Neural crest cell (in vitro differentiated cells): ENCODE results near the gene GMPR. TPM values are rescaled to one million over a fixed set of nuclear protein-coding genes. Genes with fewer than 3 reads are reported as not detected.

ENCODE experiments used
- DNase-seq: peaks from one replicate; pipeline ENCODE4 v3.0.0; 2021; ENCODE audit warnings: low read depth, mixed read lengths, low spot score
- H3K27ac Mint-ChIP-seq: one replicate; pipeline ENCODE4 v1.8.0; 2021; ENCODE audit warnings: mild to moderate bottlenecking, mixed read lengths; ENCODE audit not compliant: unreplicated experiment
- H3K27me3 Mint-ChIP-seq: 2 replicates; pipeline ENCODE4 v1.8.0; 2021; ENCODE audit warnings: low read depth, mild to moderate bottlenecking, mixed read lengths
- H3K36me3 Mint-ChIP-seq: 2 replicates; pipeline ENCODE4 v1.8.0; 2021; ENCODE audit warnings: low read depth, mild to moderate bottlenecking, mixed read lengths
- H3K4me1 Mint-ChIP-seq: 2 replicates; pipeline ENCODE4 v1.8.0; 2021; ENCODE audit warnings: mixed read lengths
- H3K4me3 Mint-ChIP-seq: one replicate; pipeline ENCODE4 v1.8.0; 2021; ENCODE audit warnings: mild to moderate bottlenecking, mixed read lengths
- H3K9me3 Mint-ChIP-seq: 2 replicates; pipeline ENCODE4 v1.8.0; 2021; ENCODE audit warnings: mixed read lengths
- total RNA-seq: library from RNA; stranded (reverse); gene quantifications from 2 replicates; pipeline ENCODE4 v1.2.1, GENCODE V29; 2021
- TF ChIP-seq, protein P1 (sequence below): fragments of 200-600 bp; sonication (generic); conservative IDR thresholded peaks from 2 replicates; pipeline ENCODE4 v1.5.0; 2021; ENCODE audit warnings: antibody characterized with exemption, mild to moderate bottlenecking

Gene GMPR
- total RNA-seq, 1 donor from 2014 or later = 0.16 TPM

DNA sequence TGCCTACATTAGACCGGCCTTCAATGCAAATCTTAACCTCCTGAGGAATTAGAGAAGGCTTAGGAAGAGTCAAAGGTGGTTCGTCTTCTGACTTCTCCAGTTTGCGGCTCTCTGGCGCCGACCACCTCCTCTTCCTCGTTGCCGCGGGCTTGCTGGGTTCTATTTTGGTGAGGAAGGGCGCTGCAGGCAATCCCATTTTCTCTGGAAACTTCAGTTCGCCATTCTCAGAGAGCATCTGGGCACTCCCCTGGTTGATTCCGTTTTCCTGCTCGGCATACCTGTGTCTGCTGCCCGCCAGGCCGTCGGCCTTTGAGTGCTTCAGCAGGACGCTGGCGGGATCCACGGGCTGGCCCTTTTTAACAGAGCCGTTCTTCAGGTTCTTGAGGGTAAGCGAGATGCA lies 67.9 kb downstream of the GMPR start:
- TF ChIP-seq, protein P1, sequence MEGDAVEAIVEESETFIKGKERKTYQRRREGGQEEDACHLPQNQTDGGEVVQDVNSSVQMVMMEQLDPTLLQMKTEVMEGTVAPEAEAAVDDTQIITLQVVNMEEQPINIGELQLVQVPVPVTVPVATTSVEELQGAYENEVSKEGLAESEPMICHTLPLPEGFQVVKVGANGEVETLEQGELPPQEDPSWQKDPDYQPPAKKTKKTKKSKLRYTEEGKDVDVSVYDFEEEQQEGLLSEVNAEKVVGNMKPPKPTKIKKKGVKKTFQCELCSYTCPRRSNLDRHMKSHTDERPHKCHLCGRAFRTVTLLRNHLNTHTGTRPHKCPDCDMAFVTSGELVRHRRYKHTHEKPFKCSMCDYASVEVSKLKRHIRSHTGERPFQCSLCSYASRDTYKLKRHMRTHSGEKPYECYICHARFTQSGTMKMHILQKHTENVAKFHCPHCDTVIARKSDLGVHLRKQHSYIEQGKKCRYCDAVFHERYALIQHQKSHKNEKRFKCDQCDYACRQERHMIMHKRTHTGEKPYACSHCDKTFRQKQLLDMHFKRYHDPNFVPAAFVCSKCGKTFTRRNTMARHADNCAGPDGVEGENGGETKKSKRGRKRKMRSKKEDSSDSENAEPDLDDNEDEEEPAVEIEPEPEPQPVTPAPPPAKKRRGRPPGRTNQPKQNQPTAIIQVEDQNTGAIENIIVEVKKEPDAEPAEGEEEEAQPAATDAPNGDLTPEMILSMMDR = no peak
- Mint-ChIP-seq H3K27ac (no peak overlapping the region), H3K4me1 (peaks cover 10% of the 10 kb centered on the region), H3K36me3 (no peaks in the 10 kb centered on the region), H3K27me3 (peaks cover 44% of the 10 kb centered on the region), H3K4me3 (no peak overlapping the region), H3K9me3 (no peaks in the 10 kb centered on the region)
- no peak for DNase-seq

DNA sequence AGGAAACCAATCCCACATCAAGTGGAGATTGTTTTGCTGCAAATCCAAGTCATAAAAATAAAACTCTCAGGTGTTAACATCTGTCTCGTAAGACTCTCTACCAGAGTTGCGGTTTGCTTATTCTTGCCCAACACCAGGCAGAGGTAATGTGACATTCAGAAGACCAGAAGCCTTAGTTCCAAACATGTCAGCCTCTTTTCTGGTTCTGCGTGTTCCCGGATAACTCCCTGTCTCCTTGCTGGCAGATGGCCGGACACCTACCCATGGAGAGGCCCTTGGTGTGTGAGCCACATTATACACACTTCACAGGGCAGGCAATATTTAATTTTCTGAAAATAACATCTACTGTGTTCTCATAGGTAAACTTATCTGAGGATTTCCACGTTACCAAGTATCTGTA lies 73.4 kb downstream of the GMPR start:
- TF ChIP-seq, protein P1 = no peak
- DNase-seq = no peak
- no peaks in the 10 kb centered on the region for H3K36me3 Mint-ChIP-seq
- H3K27me3 Mint-ChIP-seq = no peaks in the 10 kb centered on the region
- no peak overlapping the region for H3K27ac Mint-ChIP-seq
- no peaks in the 10 kb centered on the region for H3K9me3 Mint-ChIP-seq
- H3K4me3 Mint-ChIP-seq = no peak overlapping the region
- no peaks in the 10 kb centered on the region for H3K4me1 Mint-ChIP-seq

DNA sequence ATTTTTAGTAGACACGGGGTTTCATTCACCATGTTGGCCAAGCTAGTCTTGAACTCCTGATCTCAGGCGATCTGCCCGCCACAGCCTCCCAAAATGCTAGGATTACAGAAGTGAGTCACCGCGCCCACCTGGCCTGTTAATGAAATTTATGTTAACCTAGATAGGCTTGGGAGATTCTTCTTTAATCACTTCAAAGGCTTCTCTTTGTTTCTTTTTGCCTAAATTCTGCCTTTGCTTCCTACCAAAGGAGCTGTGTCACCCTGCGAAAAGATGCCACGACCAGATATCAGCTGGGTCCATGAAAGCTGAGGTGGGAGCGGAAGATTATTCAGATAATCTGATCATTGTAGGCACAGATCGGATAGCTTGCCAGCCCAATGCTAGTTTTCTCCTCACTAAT lies 75.3 kb downstream of the GMPR start:
- Mint-ChIP-seq H3K9me3 (no peaks in the 10 kb centered on the region), H3K27me3 (no peaks in the 10 kb centered on the region), H3K4me1 (no peaks in the 10 kb centered on the region), H3K27ac (no peak overlapping the region), H3K4me3 (no peak overlapping the region), H3K36me3 (no peaks in the 10 kb centered on the region)
- DNase-seq = no peak
- TF ChIP-seq, protein P1 = no peak

DNA sequence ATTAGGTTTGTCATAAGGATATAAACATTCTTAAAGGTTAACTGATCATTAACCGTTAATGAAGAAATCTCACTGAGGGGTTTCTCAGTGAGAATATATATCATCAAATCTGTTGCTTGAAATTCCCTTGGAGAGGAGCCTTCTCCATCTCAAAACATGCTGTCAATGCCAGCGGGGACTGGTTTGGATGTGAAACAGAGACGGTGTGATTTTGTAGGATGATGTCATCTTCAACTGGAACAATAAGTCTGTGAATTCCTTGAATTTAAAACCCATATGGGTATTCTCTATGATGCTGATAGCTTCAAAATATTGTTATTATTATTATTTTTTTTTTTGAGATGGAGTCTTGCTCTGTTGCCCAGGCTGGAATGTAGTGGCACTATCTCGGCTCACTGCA lies 75.9 kb downstream of the GMPR start:
- H3K27me3 Mint-ChIP-seq = no peaks in the 10 kb centered on the region
- H3K9me3 Mint-ChIP-seq = no peaks in the 10 kb centered on the region
- H3K4me1 Mint-ChIP-seq = peaks cover 4% of the 10 kb centered on the region
- no peak overlapping the region for H3K27ac Mint-ChIP-seq
- H3K36me3 Mint-ChIP-seq = no peaks in the 10 kb centered on the region
- H3K4me3 Mint-ChIP-seq = no peak overlapping the region
- TF ChIP-seq, protein P1 = no peak
- DNase-seq = no peak

DNA sequence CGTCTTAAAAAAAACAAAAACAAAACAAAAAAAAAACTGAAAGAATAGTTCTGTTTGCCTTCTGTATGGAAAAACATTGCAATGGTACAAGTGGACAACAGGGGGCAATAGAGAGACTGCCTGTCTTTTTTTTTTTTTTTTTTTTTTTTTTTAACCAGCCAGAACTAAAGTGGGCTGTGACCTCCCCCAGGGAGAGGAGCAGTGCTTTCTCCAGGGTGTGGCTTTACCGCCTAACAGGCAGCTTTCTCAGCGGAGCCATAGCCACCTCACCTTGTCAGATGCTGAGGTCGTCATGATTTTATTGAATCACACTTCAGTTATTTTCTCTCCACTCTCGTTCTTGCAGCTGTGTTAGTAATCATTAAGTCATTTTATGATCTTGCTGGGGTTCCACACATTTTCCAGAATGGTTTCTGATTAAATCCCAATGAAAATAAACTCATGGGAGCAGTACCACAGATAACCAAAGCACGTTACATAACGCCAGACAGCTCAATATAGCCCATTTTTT lies 78.4 kb downstream of the GMPR start:
- no peak for DNase-seq
- peaks cover 16% of the 10 kb centered on the region for H3K4me1 Mint-ChIP-seq
- no peaks in the 10 kb centered on the region for H3K9me3 Mint-ChIP-seq
- H3K36me3 Mint-ChIP-seq = no peaks in the 10 kb centered on the region
- H3K27ac Mint-ChIP-seq = no peak overlapping the region
- H3K4me3 Mint-ChIP-seq = no peak overlapping the region
- no peaks in the 10 kb centered on the region for H3K27me3 Mint-ChIP-seq
- TF ChIP-seq, protein P1 = peak; percentile 80

DNA sequence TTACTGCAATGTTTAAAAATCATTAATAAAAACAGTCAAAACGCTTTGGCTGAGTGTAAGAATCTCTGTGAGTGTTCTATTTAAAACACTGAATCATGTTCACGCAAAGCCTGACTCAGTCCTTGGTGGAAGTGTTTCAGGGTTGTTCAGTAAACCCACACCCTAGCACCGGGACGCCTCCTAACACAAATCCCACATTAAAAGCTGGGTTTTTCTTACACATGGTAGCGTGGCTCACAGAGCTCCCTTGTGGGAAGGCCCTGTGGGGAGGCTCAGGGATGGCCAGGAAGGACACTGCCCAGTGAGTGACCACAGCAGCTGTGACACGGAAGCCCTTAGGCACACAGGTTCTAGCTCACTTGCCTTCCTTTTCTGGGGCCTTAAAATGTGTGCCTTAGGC lies 80.2 kb downstream of the GMPR start:
- H3K27ac Mint-ChIP-seq = no peak overlapping the region
- DNase-seq = no peak
- peaks cover 26% of the 10 kb centered on the region for H3K4me1 Mint-ChIP-seq
- TF ChIP-seq, protein P1 = no peak
- no peaks in the 10 kb centered on the region for H3K27me3 Mint-ChIP-seq
- no peaks in the 10 kb centered on the region for H3K9me3 Mint-ChIP-seq
- H3K4me3 Mint-ChIP-seq = no peak overlapping the region
- no peaks in the 10 kb centered on the region for H3K36me3 Mint-ChIP-seq
